IPS-18c (cell line): Measurements from ENCODE around the gene PEX11G.
A peak's percentile ranks its signal among the peaks of the same experiment; 100 is the strongest.

ENCODE experiments used
- H3K4me3 ChIP-seq: 2 replicates; pipeline ENCODE4 v1.7.0; 2013; ENCODE audit warnings: low read depth, mild to moderate bottlenecking, low read length, moderate library complexity; ENCODE audit not compliant: insufficient read depth
- H3K9me3 ChIP-seq: one replicate; pipeline ENCODE4 v1.6.1; 2013; ENCODE audit warnings: mild to moderate bottlenecking, low read length, moderate library complexity; ENCODE audit not compliant: control insufficient read depth, insufficient read depth

Gene PEX11G

DNA sequence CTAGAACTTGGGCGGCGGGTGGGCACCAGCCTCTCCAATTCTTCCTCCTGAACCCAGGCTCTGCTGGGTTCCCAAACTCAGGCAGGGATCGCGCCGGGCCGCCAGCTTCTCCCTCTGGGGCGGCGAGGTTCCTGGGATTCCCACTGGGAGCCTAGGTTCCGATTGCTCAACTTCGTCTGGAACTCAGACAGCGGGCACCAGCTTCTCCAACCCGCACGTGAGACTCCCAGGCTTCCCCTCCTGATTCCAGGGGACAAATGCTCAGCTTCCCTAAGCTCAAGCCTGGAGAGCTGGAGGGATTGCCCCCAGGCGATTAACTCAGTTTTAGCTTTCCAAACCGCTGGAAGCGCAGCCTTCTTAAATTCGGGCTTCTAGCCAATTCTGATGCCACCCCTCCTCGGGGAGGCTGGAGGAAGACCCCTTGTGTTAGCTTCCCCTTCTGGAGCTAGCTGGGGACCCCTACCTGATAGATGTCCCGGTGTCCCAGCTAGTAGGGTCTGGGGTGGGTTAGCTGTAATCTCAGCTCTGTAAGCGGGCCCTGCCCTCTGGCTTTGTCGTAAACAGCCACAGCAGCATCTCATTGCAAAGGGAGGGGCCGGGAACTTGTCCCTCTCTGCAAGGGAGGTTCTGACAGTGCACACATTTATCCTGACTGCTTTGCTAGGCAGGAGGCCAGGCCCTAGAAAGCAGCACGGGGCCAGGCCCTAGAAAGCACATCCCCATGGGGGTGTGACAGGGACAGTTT lies 34.3 kb upstream of the PEX11G start:
- no peaks in the 10 kb centered on the region for H3K9me3 ChIP-seq
- peak overlapping the region; percentile 80 for H3K4me3 ChIP-seq

DNA sequence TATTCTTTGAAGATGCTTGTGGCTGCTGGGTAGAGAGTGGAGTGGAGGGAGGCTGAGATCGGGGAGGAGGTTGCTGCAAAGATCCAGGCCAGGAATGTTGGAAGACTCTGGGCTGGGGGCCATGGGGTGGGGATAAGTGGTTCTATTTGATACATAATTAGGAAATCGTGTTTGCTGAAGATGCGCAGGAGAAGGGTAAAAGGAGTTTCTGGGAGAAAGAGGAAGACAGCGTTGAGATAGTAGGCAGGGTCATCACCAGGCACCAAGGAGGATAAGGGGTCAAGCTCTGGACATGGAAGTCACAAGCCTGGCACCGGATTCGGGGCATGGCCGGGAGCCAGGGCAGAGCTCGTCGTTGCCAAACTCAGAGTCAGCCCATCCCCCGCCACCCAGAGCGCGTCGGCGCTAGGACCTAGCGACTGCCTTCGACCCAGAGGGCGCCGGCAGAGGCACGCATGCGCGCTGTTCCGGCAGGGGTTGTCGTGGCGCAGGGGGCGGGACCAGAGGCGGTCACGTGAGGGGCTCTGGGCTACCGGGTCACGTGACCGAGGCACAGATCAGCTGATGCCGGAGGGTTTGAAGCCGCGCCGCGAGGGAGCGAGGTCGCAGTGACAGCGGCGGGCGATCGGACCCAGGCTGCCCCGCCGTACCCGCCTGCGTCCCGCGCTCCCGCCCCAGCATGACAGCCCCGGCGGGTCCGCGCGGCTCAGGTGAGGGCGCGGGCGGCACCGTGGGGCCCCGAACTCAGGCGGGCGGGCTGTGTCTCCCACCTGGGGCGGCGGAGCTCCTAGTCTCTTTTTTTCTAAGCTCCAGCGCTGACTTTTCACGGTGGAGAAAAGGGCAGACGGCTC lies 33.5 kb upstream of the PEX11G start, which contains the start of gene MCOLN1:
Gene MCOLN1 (plus strand): TSS at position 553 of the 851 bp plus-strand sequence. CDS start 127 bp downstream, at position 680.
- H3K9me3 ChIP-seq, result no peaks in the 10 kb centered on the region
- H3K4me3 ChIP-seq, result peak within 1 kb of the TSS; percentile 80

DNA sequence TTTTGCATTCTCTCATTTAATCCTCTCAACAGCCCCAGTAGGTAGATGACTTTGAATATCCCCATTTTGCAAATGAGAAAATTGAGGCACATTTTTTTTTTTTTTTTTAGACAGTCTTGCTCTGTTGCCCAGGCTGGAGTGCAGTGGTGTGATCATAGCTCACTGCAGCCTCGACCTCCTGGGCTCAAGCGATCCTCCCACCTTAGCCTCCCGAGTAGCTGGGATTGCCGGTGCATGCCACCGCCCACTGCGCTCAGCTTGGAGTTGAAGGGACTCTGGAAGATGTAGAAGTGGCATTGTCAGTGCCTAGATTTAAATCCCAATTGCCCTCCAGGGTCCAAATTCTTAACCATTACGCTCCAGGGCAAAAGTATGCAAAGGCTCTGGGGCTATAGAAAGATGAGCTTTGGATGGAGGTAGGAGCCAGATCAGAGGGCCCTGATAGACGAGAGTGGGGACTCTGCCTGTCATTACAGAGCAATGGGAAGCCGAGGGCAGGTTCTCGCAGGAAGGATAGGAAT lies 32.8 kb upstream of the PEX11G start:
- Histone ChIP-seq H3K9me3 (no peaks in the 10 kb centered on the region), H3K4me3 (peak overlapping the region; percentile 60; the same call in 1 of the 2 replicates)

DNA sequence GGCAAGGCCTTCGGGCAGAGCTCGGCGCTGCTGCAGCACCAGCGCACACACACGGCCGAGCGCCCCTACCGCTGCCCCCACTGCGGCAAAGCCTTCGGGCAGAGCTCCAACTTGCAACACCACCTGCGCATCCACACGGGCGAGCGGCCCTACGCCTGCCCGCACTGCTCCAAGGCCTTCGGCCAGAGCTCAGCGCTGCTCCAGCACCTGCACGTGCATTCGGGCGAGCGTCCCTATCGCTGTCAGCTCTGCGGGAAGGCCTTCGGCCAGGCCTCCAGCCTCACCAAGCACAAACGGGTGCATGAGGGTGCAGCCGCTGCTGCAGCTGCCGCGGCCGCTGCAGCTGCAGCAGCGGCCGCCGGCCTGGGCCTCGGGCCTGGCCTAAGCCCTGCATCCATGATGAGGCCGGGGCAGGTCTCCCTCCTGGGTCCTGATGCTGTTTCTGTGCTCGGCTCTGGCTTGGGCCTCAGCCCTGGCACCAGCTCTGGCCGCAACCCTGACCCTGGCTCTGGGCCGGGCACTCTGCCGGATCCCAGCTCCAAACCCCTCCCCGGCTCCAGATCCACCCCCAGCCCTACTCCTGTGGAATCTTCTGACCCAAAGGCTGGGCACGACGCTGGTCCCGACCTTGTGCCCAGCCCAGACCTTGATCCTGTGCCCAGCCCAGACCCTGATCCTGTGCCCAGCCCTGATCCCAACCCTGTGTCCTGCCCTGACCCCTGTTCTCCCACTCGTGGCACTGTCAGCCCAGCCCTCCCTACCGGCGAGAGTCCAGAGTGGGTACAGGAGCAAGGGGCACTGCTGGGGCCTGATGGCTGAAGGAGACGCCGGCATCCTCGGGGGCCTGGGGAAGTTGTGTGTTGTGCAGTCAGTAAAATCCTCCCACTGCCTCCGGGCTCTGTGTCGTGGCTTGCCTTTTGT lies 31.6 kb upstream of the PEX11G start:
- Histone ChIP-seq H3K9me3 (no peaks in the 10 kb centered on the region), H3K4me3 (no peak overlapping the region)

DNA sequence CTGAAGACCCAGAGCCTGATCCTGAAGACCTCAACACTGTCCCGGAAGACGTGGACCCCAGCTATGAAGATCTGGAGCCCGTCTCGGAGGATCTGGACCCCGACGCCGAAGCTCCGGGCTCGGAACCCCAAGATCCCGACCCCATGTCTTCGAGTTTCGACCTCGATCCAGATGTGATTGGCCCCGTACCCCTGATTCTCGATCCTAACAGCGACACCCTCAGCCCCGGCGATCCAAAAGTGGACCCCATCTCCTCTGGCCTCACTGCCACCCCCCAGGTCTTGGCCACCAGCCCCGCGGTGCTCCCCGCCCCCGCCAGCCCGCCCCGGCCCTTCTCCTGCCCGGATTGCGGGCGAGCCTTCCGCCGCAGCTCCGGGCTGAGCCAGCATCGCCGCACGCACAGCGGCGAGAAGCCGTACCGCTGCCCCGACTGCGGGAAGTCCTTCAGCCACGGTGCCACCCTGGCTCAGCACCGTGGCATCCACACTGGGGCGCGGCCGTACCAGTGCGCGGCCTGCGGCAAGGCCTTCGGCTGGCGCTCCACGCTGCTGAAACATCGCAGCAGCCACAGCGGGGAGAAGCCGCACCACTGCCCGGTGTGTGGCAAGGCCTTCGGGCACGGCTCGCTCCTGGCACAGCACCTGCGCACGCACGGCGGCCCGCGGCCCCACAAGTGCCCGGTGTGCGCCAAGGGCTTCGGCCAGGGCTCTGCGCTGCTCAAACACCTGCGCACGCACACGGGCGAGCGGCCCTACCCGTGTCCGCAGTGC lies 30.7 kb upstream of the PEX11G start:
- no peaks in the 10 kb centered on the region for H3K9me3 ChIP-seq
- H3K4me3 ChIP-seq, result no peak overlapping the region

DNA sequence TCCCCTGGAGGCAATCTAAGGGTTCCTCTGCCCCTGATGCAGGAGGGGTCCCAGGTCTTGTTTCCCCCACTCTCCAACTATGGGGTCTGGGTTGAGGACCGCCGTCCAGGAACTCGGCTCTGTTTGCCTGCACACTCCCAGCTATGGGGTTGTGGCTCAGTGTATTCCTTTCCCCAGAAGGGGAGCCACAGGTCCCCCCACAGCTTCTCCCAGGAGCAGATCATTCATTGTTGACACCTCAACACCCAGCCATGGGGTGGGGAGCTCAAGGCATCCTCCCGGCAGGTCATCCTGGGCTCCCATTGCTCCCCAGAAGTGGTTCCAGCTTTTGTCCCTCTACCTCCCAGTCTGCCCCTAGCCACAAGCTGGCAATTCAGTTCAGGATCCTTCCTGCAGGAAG lies 28.0 kb upstream of the PEX11G start:
- Histone ChIP-seq H3K9me3 (no peaks in the 10 kb centered on the region), H3K4me3 (peak overlapping the region; percentile 73)

DNA sequence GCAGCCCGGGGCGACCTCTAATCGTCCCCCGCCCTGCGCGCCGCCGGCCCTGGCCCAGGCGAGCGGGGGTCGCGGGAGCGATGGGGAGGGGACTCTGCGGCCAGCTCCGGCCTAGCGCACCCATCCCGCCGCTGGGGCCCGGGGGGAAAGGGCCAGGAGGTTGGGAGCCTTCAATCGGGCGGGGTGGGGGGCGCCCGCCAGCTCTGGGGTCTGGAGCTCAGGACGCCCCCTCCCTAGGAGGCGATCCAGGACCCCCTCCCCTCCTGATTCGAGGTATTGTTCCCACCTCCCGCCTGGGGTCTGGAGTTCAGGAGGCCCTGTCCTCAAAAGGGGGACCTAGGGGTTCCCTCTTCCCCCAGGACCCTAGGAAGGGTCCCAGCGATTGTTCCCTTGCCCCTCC lies 27.5 kb upstream of the PEX11G start:
- Histone ChIP-seq H3K9me3 (no peaks in the 10 kb centered on the region), H3K4me3 (peak overlapping the region; percentile 73)

DNA sequence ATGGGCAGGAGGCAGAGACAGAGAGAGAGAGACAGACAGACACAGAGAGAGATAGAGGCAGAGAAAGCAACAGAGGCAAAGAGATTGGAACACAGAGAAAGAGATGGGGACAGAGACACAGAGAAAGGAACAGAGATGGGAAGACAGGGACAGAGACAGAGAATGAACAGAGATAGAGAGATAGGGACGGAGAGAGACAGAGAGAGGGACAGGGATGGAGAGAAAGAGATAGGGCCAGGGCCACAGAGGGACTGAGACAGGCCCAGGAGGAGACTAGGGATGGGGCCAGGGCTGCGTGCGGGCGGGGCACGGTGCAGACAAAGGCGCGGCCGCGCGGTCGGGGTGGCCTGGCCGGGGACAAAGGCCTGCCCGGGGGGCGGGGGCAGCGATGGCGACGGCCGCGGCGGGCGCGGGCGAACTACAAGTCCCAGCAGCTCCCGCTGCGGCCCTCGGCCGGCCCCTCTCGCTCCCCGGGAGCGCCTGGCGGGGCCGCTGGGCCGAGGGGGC lies 26.9 kb upstream of the PEX11G start, which contains the start of gene ZNF358:
Gene ZNF358 (plus strand): TSS at position 459 of the 507 bp plus-strand sequence. CDS start 3,140 bp downstream, outside the sequence.
- peak within 1 kb of the TSS; percentile 73 for H3K4me3 ChIP-seq
- H3K9me3 ChIP-seq, result no peaks in the 10 kb centered on the region

DNA sequence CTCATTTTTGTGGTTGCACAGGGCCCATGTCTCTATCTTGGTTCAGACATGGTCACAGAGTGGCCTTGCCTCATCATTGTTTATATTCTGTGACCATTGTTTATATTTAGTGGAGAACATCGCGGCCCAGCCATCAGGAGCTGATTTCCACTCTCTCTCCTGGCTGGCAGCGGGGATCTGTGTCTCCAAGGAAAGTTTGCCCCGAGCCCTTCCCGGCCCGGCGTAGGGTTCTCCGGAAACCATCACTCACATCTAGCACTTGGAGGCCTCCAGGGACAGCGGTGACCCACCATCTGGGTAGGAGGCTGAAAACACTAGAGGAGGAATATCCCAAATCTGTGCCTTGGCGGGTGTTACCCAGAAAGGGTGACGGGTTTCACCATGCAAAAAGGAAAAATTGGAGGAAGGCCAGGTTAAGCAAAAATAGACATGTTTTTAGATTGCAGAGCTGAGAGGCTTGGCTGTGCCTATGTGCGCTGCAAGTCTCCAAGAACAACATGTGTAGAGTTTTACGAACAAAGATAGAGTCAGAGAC lies 26.3 kb upstream of the PEX11G start:
- Histone ChIP-seq H3K4me3 (no peak overlapping the region), H3K9me3 (no peaks in the 10 kb centered on the region)

DNA sequence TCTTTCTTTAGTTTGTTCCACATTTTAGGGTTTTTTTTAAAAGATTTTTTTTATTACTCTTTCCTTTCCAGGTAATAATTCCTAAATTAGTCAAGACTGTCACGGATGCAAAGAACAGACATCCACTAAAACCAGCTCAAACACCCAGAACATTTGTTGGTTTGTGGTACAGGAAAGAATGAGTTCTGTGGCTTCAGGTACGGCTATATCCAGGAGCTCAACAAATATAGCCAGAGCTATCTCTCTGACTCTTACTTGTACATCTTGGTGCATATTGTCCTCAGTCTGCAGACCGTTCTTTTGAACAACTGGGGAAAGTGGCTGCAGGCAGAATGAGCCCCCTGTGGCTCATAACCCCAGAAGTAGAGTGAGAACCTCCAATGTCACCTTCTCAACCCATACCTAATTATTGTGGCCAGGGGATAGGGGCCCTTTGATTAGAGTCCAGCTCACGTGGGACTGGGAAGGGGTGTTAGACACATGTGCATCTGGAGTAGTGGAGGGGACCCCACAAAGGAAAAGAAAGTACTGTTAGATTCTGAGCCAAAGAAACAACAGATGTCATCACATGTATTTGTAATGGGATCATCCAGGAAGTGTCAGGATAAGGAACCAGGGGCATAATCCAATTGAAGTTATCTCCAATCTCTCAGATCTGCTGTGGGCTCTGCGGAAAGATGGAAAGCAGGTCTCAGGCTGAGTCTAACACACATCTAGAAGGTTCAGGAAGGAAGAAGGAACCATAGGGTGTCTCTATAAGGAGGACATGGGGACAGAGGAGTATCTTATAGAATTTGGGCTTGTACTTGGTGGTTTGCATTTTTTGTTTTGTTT lies 25.2 kb upstream of the PEX11G start:
- Histone ChIP-seq H3K4me3 (no peak overlapping the region), H3K9me3 (no peaks in the 10 kb centered on the region)

DNA sequence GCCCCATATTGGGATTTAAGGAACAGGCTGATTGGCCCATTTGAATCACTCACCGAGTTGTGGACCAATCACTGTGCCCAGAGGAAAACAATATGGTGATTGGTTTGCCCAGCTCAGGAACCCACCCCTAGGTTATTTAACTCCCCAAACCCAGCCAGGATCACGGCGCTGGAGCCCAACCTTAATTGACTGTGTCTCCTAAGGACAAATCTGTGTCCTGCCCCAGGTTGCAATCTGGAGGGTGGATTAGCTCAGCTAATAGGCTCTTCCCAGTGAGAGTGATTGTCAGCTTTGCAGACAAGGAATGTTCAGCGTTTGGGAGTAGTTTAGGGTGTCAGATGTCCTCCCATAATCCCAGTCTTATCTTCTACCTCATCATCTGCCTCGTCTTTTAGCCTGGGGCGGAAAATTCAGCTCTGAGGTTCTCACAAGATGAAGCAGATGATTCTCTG lies 23.6 kb upstream of the PEX11G start:
- Histone ChIP-seq H3K4me3 (no peak overlapping the region), H3K9me3 (no peaks in the 10 kb centered on the region)

DNA sequence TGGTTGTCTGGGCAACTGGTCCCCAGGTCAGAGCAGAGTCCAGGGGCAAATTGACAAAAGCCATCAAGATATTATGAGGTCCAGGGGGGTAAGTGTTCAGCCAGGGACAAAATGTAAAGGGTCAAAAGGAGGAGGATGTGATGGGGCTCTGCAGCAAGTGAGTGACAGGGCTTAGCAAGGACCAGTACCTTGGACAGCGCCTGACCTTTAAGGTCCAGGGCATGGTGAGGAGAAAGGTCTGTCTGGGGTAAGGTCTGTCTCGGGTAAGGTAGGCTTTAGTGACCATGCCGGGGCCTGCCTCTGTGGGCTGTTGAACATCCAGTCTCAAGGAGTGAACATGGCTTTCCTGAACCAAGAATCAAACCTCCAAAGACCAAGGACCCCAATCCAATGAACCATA lies 20.8 kb upstream of the PEX11G start:
- no peak overlapping the region for H3K4me3 ChIP-seq
- peaks cover 2% of the 10 kb centered on the region for H3K9me3 ChIP-seq

DNA sequence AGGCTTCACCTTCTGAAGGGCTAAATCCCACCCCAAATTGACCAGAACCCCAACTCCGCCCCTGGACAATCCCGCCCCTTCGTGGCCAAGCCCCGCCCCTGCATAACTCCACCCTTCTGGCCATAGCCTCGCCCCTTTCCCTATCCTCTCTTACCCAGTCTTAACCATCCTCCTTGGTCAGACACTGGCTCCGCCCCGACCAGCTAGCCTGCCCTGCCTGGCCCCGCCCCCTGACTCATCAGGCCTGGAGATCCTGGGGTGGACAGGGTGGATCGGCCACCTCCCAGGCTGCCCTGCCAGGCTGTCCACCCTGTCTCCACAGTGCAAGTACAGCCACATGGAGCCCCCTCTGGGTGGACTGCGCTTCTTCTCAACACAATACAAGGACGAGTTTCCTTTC lies 19.0 kb upstream of the PEX11G start:
- H3K9me3 ChIP-seq, result peaks cover 2% of the 10 kb centered on the region
- H3K4me3 ChIP-seq, result no peak overlapping the region

DNA sequence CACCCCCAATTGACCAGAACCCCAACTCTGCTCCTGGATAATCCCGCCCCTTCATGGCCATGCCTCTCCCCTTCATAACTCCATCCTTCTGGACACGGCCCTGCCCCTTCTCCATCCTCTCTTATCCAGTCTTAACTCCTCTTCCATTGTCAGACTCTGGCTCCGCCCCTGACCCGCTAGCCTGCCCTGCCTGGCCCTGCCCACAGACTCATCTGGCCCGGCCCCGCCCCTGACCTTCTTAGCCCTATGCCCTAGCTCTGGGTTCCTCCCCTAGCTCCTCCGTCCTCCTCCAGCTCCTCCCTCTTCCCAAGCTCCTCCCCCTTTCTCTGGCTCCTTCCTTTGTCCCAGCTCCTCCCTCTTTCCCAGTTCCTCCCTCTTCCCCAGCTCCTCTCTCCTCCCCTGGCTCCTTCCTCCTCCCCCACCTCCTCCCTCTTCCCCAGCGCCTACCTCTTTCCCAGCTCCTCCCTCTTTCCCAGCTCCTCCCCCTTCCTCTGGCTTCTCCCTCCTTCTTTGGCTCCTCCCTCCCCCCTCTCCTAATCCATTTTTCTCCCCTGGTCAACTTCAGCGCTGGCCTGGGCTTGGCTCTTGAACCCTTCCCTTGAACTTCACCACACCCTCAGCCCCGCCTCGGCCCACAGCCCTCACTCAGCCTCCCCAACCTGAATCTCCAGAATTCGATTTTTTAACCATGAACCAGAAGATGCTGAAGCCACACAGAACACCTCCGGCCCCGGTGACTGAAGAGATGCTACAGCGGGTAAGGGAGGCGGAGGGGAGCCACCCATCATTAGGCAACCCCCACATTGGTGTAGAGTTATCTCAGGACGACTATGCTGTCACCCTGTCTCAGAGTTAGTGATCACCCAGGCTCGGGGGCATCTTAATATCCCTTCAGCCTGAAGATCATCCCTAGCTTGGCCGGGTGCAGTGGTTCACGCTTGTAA lies 17.8 kb upstream of the PEX11G start:
- H3K4me3 ChIP-seq, result peak overlapping the region; percentile 31; the same call in 1 of the 2 replicates
- H3K9me3 ChIP-seq, result peaks cover 2% of the 10 kb centered on the region
